HEK293T (cell line): ENCODE measurements around the gene LRRC75B.

Source experiments
- ARNT ChIP-seq: fragments of 450-650 bp; IDR thresholded peaks from 2 replicates; pipeline ENCODE4 v1.6.1; 2017; ENCODE audit warnings: mild to moderate bottlenecking
- ELF4 ChIP-seq: fragments of 450-650 bp; IDR thresholded peaks from 2 replicates; pipeline ENCODE4 v1.6.1; 2017; ENCODE audit warnings: antibody characterized with exemption
- FOXA1 ChIP-seq: fragments of 450-650 bp; IDR thresholded peaks from 2 replicates; pipeline ENCODE4 v1.6.1; 2016; ENCODE audit warnings: mild to moderate bottlenecking
- FOXM1 ChIP-seq: fragments of 450-650 bp; IDR thresholded peaks from 2 replicates; pipeline ENCODE4 v1.6.1; 2017; ENCODE audit warnings: mild to moderate bottlenecking, borderline replicate concordance
- HDGF ChIP-seq: fragments of 450-650 bp; IDR thresholded peaks from 2 replicates; pipeline ENCODE4 v1.6.1; 2017; ENCODE audit warnings: antibody characterized with exemption, borderline replicate concordance
- LEF1 ChIP-seq: fragments of 450-650 bp; IDR thresholded peaks from 2 replicates; pipeline ENCODE4 v1.6.1; 2017; ENCODE audit warnings: mild to moderate bottlenecking, borderline replicate concordance
- SP1 ChIP-seq: fragments of 450-650 bp; IDR thresholded peaks from 2 replicates; pipeline ENCODE4 v1.6.1; 2017
- SUZ12 ChIP-seq: fragments of 450-650 bp; IDR thresholded peaks from 2 replicates; pipeline ENCODE4 v1.6.1; 2016; ENCODE audit warnings: mild to moderate bottlenecking
- ZNF384 ChIP-seq: fragments of 450-650 bp; IDR thresholded peaks from 2 replicates; pipeline ENCODE4 v1.6.1; 2016
- TF ChIP-seq, protein P1 (sequence below): fragments of 450-650 bp; IDR thresholded peaks from 2 replicates; pipeline ENCODE4 v1.6.1; 2016

DNA sequence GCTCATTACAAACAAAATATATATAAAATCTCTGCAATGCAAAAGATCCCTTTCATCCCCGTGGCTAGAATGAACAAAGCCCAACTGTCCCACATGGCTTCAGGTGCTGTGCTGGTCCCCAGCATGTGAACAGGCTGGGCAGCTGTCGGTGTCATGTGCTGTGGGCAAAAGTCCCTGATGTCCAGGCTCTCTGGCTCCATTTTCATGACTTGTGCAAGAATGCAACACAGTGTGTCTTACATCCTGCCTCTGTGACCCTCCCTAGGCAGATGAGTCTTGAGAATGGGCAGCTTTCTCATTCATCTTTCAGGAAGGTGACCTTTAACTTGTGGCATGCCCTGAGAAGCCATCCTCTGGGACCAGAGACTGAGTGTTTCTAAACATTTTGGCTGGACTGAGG lies 52.4 kb downstream of the LRRC75B start:
- TF ChIP-seq LEF1 (no peak), HDGF (no peak), ARNT (no peak), SUZ12 (no peak), FOXA1 (no peak), ZNF384 (no peak), ELF4 (no peak), FOXM1 (no peak), SP1 (no peak)
- TF ChIP-seq, protein P1, sequence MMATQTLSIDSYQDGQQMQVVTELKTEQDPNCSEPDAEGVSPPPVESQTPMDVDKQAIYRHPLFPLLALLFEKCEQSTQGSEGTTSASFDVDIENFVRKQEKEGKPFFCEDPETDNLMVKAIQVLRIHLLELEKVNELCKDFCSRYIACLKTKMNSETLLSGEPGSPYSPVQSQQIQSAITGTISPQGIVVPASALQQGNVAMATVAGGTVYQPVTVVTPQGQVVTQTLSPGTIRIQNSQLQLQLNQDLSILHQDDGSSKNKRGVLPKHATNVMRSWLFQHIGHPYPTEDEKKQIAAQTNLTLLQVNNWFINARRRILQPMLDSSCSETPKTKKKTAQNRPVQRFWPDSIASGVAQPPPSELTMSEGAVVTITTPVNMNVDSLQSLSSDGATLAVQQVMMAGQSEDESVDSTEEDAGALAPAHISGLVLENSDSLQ: no peak
